Measurements from ENCODE around the gene MICALL2. TPM values are rescaled to one million over a fixed set of nuclear protein-coding genes. Genes with fewer than 3 reads are reported as not detected.

Gene MICALL2
- polyA plus RNA-seq, 1 donor from 2014 or later, result 12.8 TPM

DNA sequence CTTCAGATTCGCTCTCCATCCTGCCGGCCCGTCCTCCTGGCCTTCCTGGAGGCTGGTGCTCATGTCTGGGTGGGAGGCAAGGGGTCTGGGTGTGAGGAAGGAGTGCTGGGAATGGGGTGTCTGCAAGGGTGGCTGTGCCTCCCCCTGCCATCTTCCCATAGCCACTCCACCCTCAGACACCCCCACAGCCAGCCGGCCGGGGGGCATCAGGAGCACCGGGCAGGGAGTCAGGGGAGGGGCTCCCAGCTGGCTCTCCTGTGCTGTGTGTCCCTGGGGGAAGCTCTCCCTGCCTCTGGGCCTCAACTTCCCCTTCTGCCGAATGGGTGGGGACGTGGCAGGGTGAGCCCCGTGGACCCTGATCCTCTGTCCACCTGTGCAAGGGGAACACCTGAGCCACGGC, 18.6 kb downstream of the MICALL2 start:
- H3K4me2 ChIP-seq (ENCODE audit: low read length), result no peak overlapping the region
- H3K79me2 ChIP-seq (replicated peaks; ENCODE audit: insufficient read depth, low read length), result no peaks in the 10 kb centered on the region
- no peaks in the 10 kb centered on the region for H3K36me3 ChIP-seq (ENCODE audit: insufficient read depth, low read length)
- no peaks in the 10 kb centered on the region for H3K27me3 ChIP-seq (ENCODE audit: insufficient read depth, low read depth, low read length)
- no peak for TF ChIP-seq MXI1 (conservative IDR thresholded peaks at IDR 0.05; ENCODE audit: poor library complexity, severe bottlenecking)
- no peak for TF ChIP-seq SMC3 (conservative IDR thresholded peaks at IDR 0.05; ENCODE audit: poor library complexity)
- TF ChIP-seq TAF1 (IDR thresholded peaks at IDR 0.05; ENCODE audit: low read depth), result no peak
- no peak for TF ChIP-seq EP300 (conservative IDR thresholded peaks at IDR 0.05; ENCODE audit: poor library complexity, severe bottlenecking)
- TF ChIP-seq RAD21 (conservative IDR thresholded peaks at IDR 0.05), result no peak
- TF ChIP-seq, protein P1, sequence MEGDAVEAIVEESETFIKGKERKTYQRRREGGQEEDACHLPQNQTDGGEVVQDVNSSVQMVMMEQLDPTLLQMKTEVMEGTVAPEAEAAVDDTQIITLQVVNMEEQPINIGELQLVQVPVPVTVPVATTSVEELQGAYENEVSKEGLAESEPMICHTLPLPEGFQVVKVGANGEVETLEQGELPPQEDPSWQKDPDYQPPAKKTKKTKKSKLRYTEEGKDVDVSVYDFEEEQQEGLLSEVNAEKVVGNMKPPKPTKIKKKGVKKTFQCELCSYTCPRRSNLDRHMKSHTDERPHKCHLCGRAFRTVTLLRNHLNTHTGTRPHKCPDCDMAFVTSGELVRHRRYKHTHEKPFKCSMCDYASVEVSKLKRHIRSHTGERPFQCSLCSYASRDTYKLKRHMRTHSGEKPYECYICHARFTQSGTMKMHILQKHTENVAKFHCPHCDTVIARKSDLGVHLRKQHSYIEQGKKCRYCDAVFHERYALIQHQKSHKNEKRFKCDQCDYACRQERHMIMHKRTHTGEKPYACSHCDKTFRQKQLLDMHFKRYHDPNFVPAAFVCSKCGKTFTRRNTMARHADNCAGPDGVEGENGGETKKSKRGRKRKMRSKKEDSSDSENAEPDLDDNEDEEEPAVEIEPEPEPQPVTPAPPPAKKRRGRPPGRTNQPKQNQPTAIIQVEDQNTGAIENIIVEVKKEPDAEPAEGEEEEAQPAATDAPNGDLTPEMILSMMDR (IDR thresholded peaks at IDR 0.05; ENCODE audit: poor library complexity, severe bottlenecking), result no peak
- TF ChIP-seq EZH2 (IDR thresholded peaks at IDR 0.05; ENCODE audit: borderline replicate concordance, insufficient read depth, low read length, poor library complexity, severe bottlenecking), result no peak
- TF ChIP-seq POLR2AphosphoS5 (IDR thresholded peaks at IDR 0.05), result no peak
- TF ChIP-seq, protein P2, sequence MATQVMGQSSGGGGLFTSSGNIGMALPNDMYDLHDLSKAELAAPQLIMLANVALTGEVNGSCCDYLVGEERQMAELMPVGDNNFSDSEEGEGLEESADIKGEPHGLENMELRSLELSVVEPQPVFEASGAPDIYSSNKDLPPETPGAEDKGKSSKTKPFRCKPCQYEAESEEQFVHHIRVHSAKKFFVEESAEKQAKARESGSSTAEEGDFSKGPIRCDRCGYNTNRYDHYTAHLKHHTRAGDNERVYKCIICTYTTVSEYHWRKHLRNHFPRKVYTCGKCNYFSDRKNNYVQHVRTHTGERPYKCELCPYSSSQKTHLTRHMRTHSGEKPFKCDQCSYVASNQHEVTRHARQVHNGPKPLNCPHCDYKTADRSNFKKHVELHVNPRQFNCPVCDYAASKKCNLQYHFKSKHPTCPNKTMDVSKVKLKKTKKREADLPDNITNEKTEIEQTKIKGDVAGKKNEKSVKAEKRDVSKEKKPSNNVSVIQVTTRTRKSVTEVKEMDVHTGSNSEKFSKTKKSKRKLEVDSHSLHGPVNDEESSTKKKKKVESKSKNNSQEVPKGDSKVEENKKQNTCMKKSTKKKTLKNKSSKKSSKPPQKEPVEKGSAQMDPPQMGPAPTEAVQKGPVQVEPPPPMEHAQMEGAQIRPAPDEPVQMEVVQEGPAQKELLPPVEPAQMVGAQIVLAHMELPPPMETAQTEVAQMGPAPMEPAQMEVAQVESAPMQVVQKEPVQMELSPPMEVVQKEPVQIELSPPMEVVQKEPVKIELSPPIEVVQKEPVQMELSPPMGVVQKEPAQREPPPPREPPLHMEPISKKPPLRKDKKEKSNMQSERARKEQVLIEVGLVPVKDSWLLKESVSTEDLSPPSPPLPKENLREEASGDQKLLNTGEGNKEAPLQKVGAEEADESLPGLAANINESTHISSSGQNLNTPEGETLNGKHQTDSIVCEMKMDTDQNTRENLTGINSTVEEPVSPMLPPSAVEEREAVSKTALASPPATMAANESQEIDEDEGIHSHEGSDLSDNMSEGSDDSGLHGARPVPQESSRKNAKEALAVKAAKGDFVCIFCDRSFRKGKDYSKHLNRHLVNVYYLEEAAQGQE (IDR thresholded peaks at IDR 0.05; ENCODE audit: borderline replicate concordance), result no peak
- H3F3A ChIP-seq (ENCODE audit: insufficient read depth, low read length, poor library complexity, severe bottlenecking), result no peaks in the 10 kb centered on the region
- no peak overlapping the region for H2AFZ ChIP-seq (ENCODE audit: low read depth, low read length)
- H3K4me3 ChIP-seq (ENCODE audit: low read length), result no peak overlapping the region
- no peaks in the 10 kb centered on the region for H3K9me2 ChIP-seq (ENCODE audit: insufficient read depth, low read length)
- H3K9ac ChIP-seq (ENCODE audit: low read length), result no peak overlapping the region
- H3K27ac ChIP-seq (ENCODE audit: low read length), result no peak overlapping the region
- H4K20me1 ChIP-seq (ENCODE audit: insufficient read depth), result no peaks in the 10 kb centered on the region
- no peaks in the 10 kb centered on the region for H3K9me3 ChIP-seq (ENCODE audit: low read length)

DNA sequence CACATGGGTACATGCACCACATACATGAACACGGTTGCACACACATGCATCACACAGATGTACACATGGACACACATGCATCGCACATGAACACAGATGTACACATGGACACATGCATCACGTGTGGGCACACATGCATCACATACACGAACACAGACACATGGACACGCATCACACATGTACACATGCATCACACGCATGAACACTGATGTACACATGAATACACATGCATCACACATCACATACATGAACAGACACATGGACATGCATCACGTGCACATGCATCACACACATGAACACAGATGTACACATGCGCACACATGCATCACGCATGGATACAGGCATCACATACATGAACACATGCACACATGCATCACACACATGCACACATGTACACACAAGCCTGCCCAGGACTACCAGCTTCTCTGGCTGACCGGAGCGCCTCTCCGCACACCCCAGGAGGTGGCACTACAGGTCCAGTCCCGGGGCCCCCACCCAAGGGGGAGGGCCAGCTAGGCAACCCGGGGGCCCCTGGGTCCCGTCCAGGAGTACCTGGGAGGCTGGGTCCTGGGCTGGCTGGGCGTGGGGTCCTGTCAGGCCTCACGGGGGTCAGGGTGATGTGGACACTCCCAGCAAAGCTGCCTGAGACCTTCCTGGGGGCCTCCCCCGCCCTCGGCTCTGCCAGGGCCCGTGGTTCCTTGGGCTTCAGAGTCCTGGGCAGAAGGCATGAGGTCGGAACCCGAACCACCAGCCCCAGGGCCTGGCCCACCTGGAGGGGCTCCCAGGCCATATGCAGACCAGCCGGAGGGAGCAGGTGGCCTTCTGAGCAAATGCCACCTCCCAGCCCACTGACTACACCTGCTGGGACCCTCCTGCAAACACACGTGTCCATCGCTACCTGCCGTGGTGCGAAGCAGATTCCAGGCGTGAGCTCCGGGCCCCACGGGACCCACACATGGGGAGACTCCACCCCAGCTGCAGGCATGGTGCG, 19.6 kb downstream of the MICALL2 start:
- H2AFZ ChIP-seq (ENCODE audit: low read depth, low read length), result no peak overlapping the region
- no peak overlapping the region for H3K4me3 ChIP-seq (ENCODE audit: low read length)
- H3K27me3 ChIP-seq (ENCODE audit: insufficient read depth, low read depth, low read length), result no peaks in the 10 kb centered on the region
- no peaks in the 10 kb centered on the region for H3K9me2 ChIP-seq (ENCODE audit: insufficient read depth, low read length)
- H3K79me2 ChIP-seq (replicated peaks; ENCODE audit: insufficient read depth, low read length), result no peaks in the 10 kb centered on the region
- TF ChIP-seq TAF1 (IDR thresholded peaks at IDR 0.05; ENCODE audit: low read depth) (no peak), EP300 (conservative IDR thresholded peaks at IDR 0.05; ENCODE audit: poor library complexity, severe bottlenecking) (no peak), POLR2AphosphoS5 (IDR thresholded peaks at IDR 0.05) (no peak), RAD21 (conservative IDR thresholded peaks at IDR 0.05) (no peak), EZH2 (IDR thresholded peaks at IDR 0.05; ENCODE audit: borderline replicate concordance, insufficient read depth, low read length, poor library complexity, severe bottlenecking) (no peak), SMC3 (conservative IDR thresholded peaks at IDR 0.05; ENCODE audit: poor library complexity) (no peak), MXI1 (conservative IDR thresholded peaks at IDR 0.05; ENCODE audit: poor library complexity, severe bottlenecking) (no peak)
- TF ChIP-seq, protein P1 (IDR thresholded peaks at IDR 0.05; ENCODE audit: poor library complexity, severe bottlenecking), result no peak
- TF ChIP-seq, protein P2 (IDR thresholded peaks at IDR 0.05; ENCODE audit: borderline replicate concordance), result no peak
- no peak overlapping the region for H3K4me2 ChIP-seq (ENCODE audit: low read length)
- H3K9ac ChIP-seq (ENCODE audit: low read length), result no peak overlapping the region
- H3F3A ChIP-seq (ENCODE audit: insufficient read depth, low read length, poor library complexity, severe bottlenecking), result no peaks in the 10 kb centered on the region
- no peak overlapping the region for H3K27ac ChIP-seq (ENCODE audit: low read length)
- no peaks in the 10 kb centered on the region for H3K9me3 ChIP-seq (ENCODE audit: low read length)
- H4K20me1 ChIP-seq (ENCODE audit: insufficient read depth), result no peaks in the 10 kb centered on the region
- no peaks in the 10 kb centered on the region for H3K36me3 ChIP-seq (ENCODE audit: insufficient read depth, low read length)

Measured in neural cell (in vitro differentiated cells).